Measurements from ENCODE around the gene MT2A. TPM values are rescaled to one million over a fixed set of nuclear protein-coding genes. Genes with fewer than 3 reads are reported as not detected.

Gene MT2A
- total and polyA plus RNA-seq, 2 experiments from 2014 or later: 2.1 TPM; not detected in 1

- Histone ChIP-seq H3K36me3 (no peaks in the 10 kb centered on the region), H3K27me3 (peaks cover 57% of the 10 kb centered on the region), H3K4me3 (no peak overlapping the region), H3K27ac (no peak overlapping the region), H3K4me1 (ENCODE audit: low read depth) (peaks cover 11% of the 10 kb centered on the region), H3K9me3 (ENCODE audit: low read depth) (no peaks in the 10 kb centered on the region)
- peak in 1 of 2 donors; percentile 87 for DNase-seq (ENCODE audit: low read depth in 1 of 2, low spot score in 1 of 2)
- TF ChIP-seq, protein P1, sequence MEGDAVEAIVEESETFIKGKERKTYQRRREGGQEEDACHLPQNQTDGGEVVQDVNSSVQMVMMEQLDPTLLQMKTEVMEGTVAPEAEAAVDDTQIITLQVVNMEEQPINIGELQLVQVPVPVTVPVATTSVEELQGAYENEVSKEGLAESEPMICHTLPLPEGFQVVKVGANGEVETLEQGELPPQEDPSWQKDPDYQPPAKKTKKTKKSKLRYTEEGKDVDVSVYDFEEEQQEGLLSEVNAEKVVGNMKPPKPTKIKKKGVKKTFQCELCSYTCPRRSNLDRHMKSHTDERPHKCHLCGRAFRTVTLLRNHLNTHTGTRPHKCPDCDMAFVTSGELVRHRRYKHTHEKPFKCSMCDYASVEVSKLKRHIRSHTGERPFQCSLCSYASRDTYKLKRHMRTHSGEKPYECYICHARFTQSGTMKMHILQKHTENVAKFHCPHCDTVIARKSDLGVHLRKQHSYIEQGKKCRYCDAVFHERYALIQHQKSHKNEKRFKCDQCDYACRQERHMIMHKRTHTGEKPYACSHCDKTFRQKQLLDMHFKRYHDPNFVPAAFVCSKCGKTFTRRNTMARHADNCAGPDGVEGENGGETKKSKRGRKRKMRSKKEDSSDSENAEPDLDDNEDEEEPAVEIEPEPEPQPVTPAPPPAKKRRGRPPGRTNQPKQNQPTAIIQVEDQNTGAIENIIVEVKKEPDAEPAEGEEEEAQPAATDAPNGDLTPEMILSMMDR (IDR thresholded peaks at IDR 0.05; ENCODE audit: low read depth, low read length): no peak
Observed at GRCh38 chr16:56606476-56607108, 1.8 kb upstream of the MT2A start.

DNA sequence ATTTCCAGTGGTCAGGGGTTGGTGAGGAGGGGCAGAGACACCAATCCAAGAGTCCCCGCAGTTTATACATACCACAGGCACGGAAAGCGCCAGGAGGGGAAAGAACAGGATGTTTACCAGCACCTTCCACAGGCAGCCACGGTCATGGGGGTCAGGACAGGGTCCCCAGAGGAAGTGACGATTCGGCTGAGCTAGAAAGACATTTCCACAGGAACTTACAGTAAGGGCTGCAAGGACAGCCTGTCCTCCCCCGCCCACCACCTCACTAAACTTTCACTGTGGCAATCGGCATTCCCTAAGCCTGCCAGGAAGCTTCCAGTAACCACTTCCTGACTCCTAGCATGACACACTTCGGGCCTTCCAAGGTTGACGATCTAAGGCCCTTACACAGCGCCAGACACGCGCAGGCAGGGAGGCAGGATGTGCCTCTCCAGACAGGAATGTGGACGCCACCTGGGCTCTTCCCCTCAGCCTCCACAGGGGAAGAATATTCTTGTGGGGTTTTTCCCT, 1.2 kb upstream of the MT2A start:
- Histone ChIP-seq H3K4me3 (no peak overlapping the region), H3K27me3 (peaks cover 57% of the 10 kb centered on the region)

GRCh38 chr16:56607675-56608042, 725 bp upstream of the MT2A start:
- Histone ChIP-seq H3K27ac (no peak overlapping the region), H3K4me3 (no peak overlapping the region), H3K36me3 (no peaks in the 10 kb centered on the region), H3K9me3 (ENCODE audit: low read depth) (no peaks in the 10 kb centered on the region), H3K4me1 (ENCODE audit: low read depth) (peaks cover 11% of the 10 kb centered on the region), H3K27me3 (peaks cover 57% of the 10 kb centered on the region)
- no peak for DNase-seq (ENCODE audit: low read depth in 1 of 2, low spot score in 1 of 2)
- TF ChIP-seq, protein P1 (IDR thresholded peaks at IDR 0.05; ENCODE audit: low read depth, low read length): no peak

More for the DNA sequence above, 1.2 kb upstream of the MT2A start:
- TF ChIP-seq, protein P1 (IDR thresholded peaks at IDR 0.05; ENCODE audit: low read depth, low read length): no peak
- Histone ChIP-seq H3K9me3 (ENCODE audit: low read depth) (no peaks in the 10 kb centered on the region), H3K27ac (no peak overlapping the region), H3K36me3 (no peaks in the 10 kb centered on the region), H3K4me1 (ENCODE audit: low read depth) (peaks cover 11% of the 10 kb centered on the region)
- peak in 1 of 2 donors; percentile 99 for DNase-seq (ENCODE audit: low read depth in 1 of 2, low spot score in 1 of 2)

DNA sequence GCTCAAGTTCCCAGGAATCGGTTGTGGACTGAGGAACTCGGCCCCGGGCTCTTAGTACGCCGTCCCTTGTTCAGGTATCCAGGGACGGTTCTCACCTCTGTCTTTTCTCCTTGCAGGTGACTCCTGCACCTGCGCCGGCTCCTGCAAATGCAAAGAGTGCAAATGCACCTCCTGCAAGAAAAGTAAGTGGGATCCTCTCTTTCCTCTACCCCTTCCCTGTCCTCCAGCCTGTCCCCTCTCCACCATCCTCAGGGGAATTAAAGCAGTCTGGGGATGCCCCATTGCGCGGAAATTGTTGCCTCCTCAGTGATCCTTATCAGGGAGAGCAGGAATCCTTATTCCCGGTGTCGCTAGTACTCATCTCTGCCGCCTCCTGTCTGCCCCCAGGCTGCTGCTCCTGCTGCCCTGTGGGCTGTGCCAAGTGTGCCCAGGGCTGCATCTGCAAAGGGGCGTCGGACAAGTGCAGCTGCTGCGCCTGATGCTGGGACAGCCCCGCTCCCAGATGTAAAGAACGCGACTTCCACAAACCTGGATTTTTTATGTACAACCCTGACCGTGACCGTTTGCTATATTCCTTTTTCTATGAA, 585 bp downstream of the MT2A start:
- TF ChIP-seq, protein P1 (IDR thresholded peaks at IDR 0.05; ENCODE audit: low read depth, low read length): no peak
- H3K27ac ChIP-seq: no peak overlapping the region
- no peaks in the 10 kb centered on the region for H3K36me3 ChIP-seq
- peak overlapping the region; percentile 18 for H3K4me3 ChIP-seq
- peaks cover 11% of the 10 kb centered on the region for H3K4me1 ChIP-seq (ENCODE audit: low read depth)
- peaks cover 70% of the 10 kb centered on the region for H3K27me3 ChIP-seq
- no peak for DNase-seq (ENCODE audit: low read depth in 1 of 2, low spot score in 1 of 2)
- H3K9me3 ChIP-seq (ENCODE audit: low read depth): no peaks in the 10 kb centered on the region

DNA sequence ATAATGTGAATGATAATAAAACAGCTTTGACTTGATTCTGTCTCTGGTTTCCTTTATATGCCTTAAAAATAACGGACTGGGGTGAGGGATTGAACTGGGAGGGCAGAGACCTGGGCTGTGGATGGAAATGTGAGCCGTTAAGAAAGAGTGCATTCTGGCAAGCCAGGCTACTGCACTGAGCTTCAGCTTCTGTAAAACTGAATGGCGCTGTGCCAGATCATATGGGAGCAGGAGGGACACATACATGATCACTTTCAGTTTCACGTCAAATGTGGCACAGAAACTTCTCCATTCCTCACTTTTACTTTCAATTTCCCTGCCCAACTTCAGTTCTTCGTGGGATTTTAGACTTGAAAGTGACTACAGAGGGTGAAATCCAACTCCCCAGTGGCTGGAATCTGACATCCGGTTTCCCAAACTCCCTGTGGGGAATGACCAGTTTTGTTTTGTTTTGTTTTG, 1.1 kb downstream of the MT2A start:
- TF ChIP-seq, protein P1 (IDR thresholded peaks at IDR 0.05; ENCODE audit: low read depth, low read length): no peak

More for the DNA sequence above, 1.1 kb downstream of the MT2A start:
- H3K27me3 ChIP-seq: peaks cover 75% of the 10 kb centered on the region
- H3K27ac ChIP-seq: no peak overlapping the region
- H3K4me1 ChIP-seq (ENCODE audit: low read depth): peaks cover 11% of the 10 kb centered on the region
- no peaks in the 10 kb centered on the region for H3K9me3 ChIP-seq (ENCODE audit: low read depth)
- H3K36me3 ChIP-seq: no peaks in the 10 kb centered on the region
- no peak overlapping the region for H3K4me3 ChIP-seq
- peak in 1 of 2 donors; percentile 88 for DNase-seq (ENCODE audit: low read depth in 1 of 2, low spot score in 1 of 2)
